Endothelial cell of umbilical vein (primary cell): ENCODE data around the gene KIF26A. TPM values are rescaled to one million over a fixed set of nuclear protein-coding genes. Genes with fewer than 3 reads are reported as not detected.

Source experiments
- BruUV-seq: library from RNA; stranded (reverse); fragments of 400-500 nt; replicated peaks from 2 replicates; lab custom pipeline; 2021; lab: Mats Ljungman, UMichigan
- CTCF ChIA-PET: fragments of 300-600, 350-600 bp; sonication (Branson Sonifier 250); formaldehyde crosslinking; loops from one replicate; lab custom pipeline; 2021; ENCODE audit warnings: antibody characterized with exemption, inconsistent platforms; lab: Charles Lee
- POLR2A ChIA-PET: fragments of 300-600, 350-600 bp; sonication (Branson Sonifier 250); formaldehyde crosslinking; loops from one replicate; lab custom pipeline; 2021; ENCODE audit warnings: antibody characterized with exemption, inconsistent platforms; lab: Charles Lee
- DNase-seq: peaks from one replicate; pipeline ENCODE4 v3.0.0-alpha.2; 2011; ENCODE audit warnings: low read depth, low spot score
- FAIRE-seq: peaks from 2 replicates; lab custom pipeline; 2011; peaks lifted over from hg19 to GRCh38; lab: Jason Lieb, UNC
- H2AFZ ChIP-seq: 2 replicates; pipeline ENCODE4 v1.6.0; 2012; ENCODE audit warnings: low read depth, low read length, control low read depth, inconsistent platforms
- H3K27ac ChIP-seq: 2 replicates; pipeline ENCODE4 v1.5.1; 2011; ENCODE audit warnings: low read depth, mild to moderate bottlenecking, control low read depth, low read length, moderate library complexity; ENCODE audit not compliant: insufficient read depth
- H3K27me3 ChIP-seq, 2 experiments: 2 replicates each; pipeline versions ENCODE4 v1.6.0 to v1.6.1; 2011; ENCODE audit warnings: low read length in 2 of 2, mixed read lengths in 1 of 2; ENCODE audit not compliant: control insufficient read depth in 2 of 2, insufficient read depth in 2 of 2
- H3K36me3 ChIP-seq, 2 experiments: 2 replicates in 1 of 2; 3 replicates in 1 of 2; pipeline ENCODE4 v1.5.1; 2011; ENCODE audit warnings: low read length in 2 of 2, mild to moderate bottlenecking in 1 of 2, moderate library complexity in 1 of 2; ENCODE audit not compliant: control insufficient read depth in 2 of 2, insufficient read depth in 2 of 2; ENCODE audit errors: extremely low read depth in 1 of 2
- H3K4me1 ChIP-seq: 3 replicates; pipeline ENCODE4 v1.5.1; 2011; ENCODE audit warnings: mild to moderate bottlenecking, low read length; ENCODE audit not compliant: control insufficient read depth, insufficient read depth; ENCODE audit errors: extremely low read depth
- H3K4me2 ChIP-seq: 2 replicates; pipeline ENCODE4 v1.6.1; 2011; ENCODE audit warnings: low read length, control low read depth, mixed read lengths; ENCODE audit not compliant: insufficient read depth
- H3K4me3 ChIP-seq, 3 experiments: fragments of 200-600 bp in 1 of 3; sonication (generic), shearing (Covaris generic) in 1 of 3; replicated peaks in 1 of 3; 2 replicates each; pipeline ENCODE4 v1.5.1; 2011 to 2016; ENCODE audit warnings: control low read depth in 3 of 3, low read length in 3 of 3, mild to moderate bottlenecking in 2 of 3, inconsistent platforms in 1 of 3, low read depth in 1 of 3, moderate library complexity in 1 of 3; ENCODE audit not compliant: insufficient read depth in 1 of 3
- H3K79me2 ChIP-seq: 2 replicates; pipeline ENCODE4 v1.6.0; 2012; ENCODE audit warnings: low read length, inconsistent platforms; ENCODE audit not compliant: control insufficient read depth, insufficient read depth
- H3K9ac ChIP-seq: replicated peaks from 2 replicates; pipeline ENCODE3; 2011; ENCODE audit warnings: low read length, control low read depth; ENCODE audit not compliant: insufficient read depth; ENCODE audit errors: extremely low read depth
- H3K9me1 ChIP-seq: replicated peaks from 3 replicates; pipeline ENCODE4 v1.6.0; 2011; ENCODE audit warnings: mild to moderate bottlenecking, low read length; ENCODE audit not compliant: control insufficient read depth, insufficient read depth; ENCODE audit errors: extremely low read depth
- H3K9me3 ChIP-seq: replicated peaks from 2 replicates; pipeline ENCODE4 v1.5.1; 2012; ENCODE audit warnings: low read length, inconsistent platforms; ENCODE audit not compliant: control insufficient read depth, insufficient read depth
- H4K20me1 ChIP-seq: replicated peaks from 2 replicates; pipeline ENCODE3; 2011; ENCODE audit warnings: mild to moderate bottlenecking, low read length; ENCODE audit not compliant: control insufficient read depth, insufficient read depth; ENCODE audit errors: extremely low read depth
- EZH2 ChIP-seq: IDR thresholded peaks from 2 replicates; pipeline ENCODE4 v1.6.1; 2012; ENCODE audit warnings: borderline replicate concordance, low read depth, mild to moderate bottlenecking, moderate library complexity, low read length, inconsistent platforms; ENCODE audit not compliant: severe bottlenecking
- FOS ChIP-seq: IDR thresholded peaks from 2 replicates; pipeline ENCODE4 v1.6.1; 2011; ENCODE audit warnings: mild to moderate bottlenecking, low read length, moderate library complexity, borderline replicate concordance; ENCODE audit not compliant: insufficient read depth
- GATA2 ChIP-seq: IDR thresholded peaks from 2 replicates; pipeline ENCODE4 v1.7.0; 2011; ENCODE audit warnings: low read depth, mild to moderate bottlenecking, moderate library complexity, mixed read lengths, low read length; ENCODE audit not compliant: insufficient read length, insufficient read depth
- JUN ChIP-seq: IDR thresholded peaks from 2 replicates; pipeline ENCODE4 v1.6.1; 2011; ENCODE audit warnings: borderline replicate concordance, low read depth; ENCODE audit not compliant: insufficient read length, insufficient read depth
- MAX ChIP-seq: IDR thresholded peaks from 2 replicates; pipeline ENCODE4 v1.6.1; 2011; ENCODE audit not compliant: insufficient read depth, insufficient read length
- MYC ChIP-seq: IDR thresholded peaks from one replicate; pipeline ENCODE4 v1.6.1; 2011; ENCODE audit warnings: mild to moderate bottlenecking, low read depth, low read length
- POLR2A ChIP-seq: IDR thresholded peaks from 2 replicates; pipeline ENCODE4 v1.6.1; 2012; ENCODE audit warnings: low read depth, mild to moderate bottlenecking, control low read depth, low read length
- POLR2AphosphoS5 ChIP-seq: IDR thresholded peaks from 2 replicates; pipeline ENCODE4 v1.6.1; 2012; ENCODE audit warnings: low read depth, mild to moderate bottlenecking, control low read depth, low read length, moderate library complexity; ENCODE audit not compliant: insufficient read depth
- dilution Hi-C: fragments of 300-500 bp; cut with MboI; formaldehyde crosslinking; loops from one replicate; pipeline ENCODE4 v1.15.0; 2019; ENCODE audit warnings: low sequenced_read_pairs; ENCODE audit not compliant: extremely low pct_ligation_motif_present
- intact Hi-C: fragments of 100-400 bp; cut with micrococcal nuclease; formaldehyde crosslinking; loops from one replicate; pipeline ENCODE4 v1.10.0; 2022
- polyA plus RNA-seq, 4 experiments: library from polyadenylated mRNA; depleted of rRNA in 3 of 4; stranded (reverse) in 3 of 4; unstranded in 1 of 4; fragments of >200 nt; gene quantifications; 2 replicates each; pipeline versions ENCODE4 v1.2.1 to v1.2.3, GENCODE V29; 2011 to 2012; ENCODE audit warnings: missing spikeins in 1 of 4
- total RNA-seq: library from RNA; stranded (reverse); gene quantifications from 2 replicates; pipeline ENCODE4 v1.2.3, GENCODE V29; 2021
- TF ChIP-seq, protein P1 (sequence below), 2 donors: IDR thresholded peaks; 1 replicate in 1 of 2; 2 replicates in 1 of 2; pipeline ENCODE4 v1.5.1; 2011; ENCODE audit warnings: low read length in 2 of 2, mild to moderate bottlenecking in 2 of 2, moderate library complexity in 2 of 2, control low read depth in 1 of 2, inconsistent platforms in 1 of 2, low read depth in 1 of 2; ENCODE audit not compliant: insufficient read depth in 1 of 2; ENCODE audit errors: extremely low read depth in 1 of 2

Gene KIF26A
- total and polyA plus RNA-seq, 2 donors (not counting 3 experiments of a cell fraction or from before 2014, with no cell fraction given): 3.6 to 10.7 TPM

DNA sequence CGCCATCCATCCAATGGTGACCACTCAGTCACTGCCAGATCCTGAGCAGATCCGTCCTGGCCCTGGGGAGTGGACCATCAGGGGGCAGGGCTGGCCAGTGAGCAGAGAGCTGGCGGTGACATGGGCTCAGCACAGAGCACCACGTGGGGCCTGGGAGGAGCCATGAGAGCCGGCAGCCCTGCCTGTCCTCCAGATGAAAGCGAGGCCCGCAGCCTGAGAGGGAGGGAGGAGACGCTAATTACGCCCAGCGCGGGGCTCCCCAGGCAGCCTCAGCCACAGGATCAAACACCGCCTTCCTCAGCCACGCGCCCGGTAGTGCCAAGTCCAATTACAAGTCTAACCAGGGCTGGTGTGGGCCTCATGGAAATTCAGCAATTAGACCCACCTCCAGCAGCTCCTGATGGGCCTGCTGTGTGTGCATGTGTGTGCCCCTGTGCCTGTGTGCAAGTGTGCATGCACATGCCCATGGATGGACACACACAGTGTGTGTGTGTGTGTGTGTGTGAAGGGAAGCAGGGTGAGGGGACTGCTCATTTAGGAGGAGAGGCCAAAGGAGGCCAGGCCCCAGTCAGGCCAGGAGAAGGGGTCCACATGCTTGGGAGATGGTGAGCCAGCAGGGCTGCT lies 68.0 kb downstream of the KIF26A start:
- POLR2A ChIA-PET: no interaction called here

More for the DNA sequence above, 68.0 kb downstream of the KIF26A start:
- DNase-seq: no peak
- FAIRE-seq: no peak
- no peaks in the 10 kb centered on the region for H3K79me2 ChIP-seq
- no peak overlapping the region for H2AFZ ChIP-seq
- no peaks in the 10 kb centered on the region for H3K9me3 ChIP-seq
- peaks cover 0 to 3% of the 10 kb centered on the region in 2 experiments for H3K27me3 ChIP-seq
- dilution Hi-C loops: no loop called here
- H3K4me1 ChIP-seq: no peaks in the 10 kb centered on the region
- no peaks in the 10 kb centered on the region for H3K36me3 ChIP-seq
- TF ChIP-seq MAX (no peak), MYC (no peak), EZH2 (no peak), JUN (no peak), POLR2A (no peak), POLR2AphosphoS5 (no peak), GATA2 (no peak), FOS (no peak)
- TF ChIP-seq, protein P1, sequence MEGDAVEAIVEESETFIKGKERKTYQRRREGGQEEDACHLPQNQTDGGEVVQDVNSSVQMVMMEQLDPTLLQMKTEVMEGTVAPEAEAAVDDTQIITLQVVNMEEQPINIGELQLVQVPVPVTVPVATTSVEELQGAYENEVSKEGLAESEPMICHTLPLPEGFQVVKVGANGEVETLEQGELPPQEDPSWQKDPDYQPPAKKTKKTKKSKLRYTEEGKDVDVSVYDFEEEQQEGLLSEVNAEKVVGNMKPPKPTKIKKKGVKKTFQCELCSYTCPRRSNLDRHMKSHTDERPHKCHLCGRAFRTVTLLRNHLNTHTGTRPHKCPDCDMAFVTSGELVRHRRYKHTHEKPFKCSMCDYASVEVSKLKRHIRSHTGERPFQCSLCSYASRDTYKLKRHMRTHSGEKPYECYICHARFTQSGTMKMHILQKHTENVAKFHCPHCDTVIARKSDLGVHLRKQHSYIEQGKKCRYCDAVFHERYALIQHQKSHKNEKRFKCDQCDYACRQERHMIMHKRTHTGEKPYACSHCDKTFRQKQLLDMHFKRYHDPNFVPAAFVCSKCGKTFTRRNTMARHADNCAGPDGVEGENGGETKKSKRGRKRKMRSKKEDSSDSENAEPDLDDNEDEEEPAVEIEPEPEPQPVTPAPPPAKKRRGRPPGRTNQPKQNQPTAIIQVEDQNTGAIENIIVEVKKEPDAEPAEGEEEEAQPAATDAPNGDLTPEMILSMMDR (IDR thresholded peaks at IDR 0.05; ENCODE audit: extremely low read depth in 1 of 2, insufficient read depth in 1 of 2, low read depth in 1 of 2, low read length in 2 of 2): no peak
- H3K4me2 ChIP-seq: no peak overlapping the region
- no peaks in the 10 kb centered on the region for H3K9me1 ChIP-seq
- CTCF ChIA-PET: interaction anchor here (1.4 kb wide), 1 partner anchor 69 kb away, joined by 3 read pairs; no protein-coding TSS in a partner anchor
- H3K4me3 ChIP-seq: no peak overlapping the region
- no TSS peak for BruUV-seq
- intact Hi-C loops: no loop called here
- H3K27ac ChIP-seq: no peak overlapping the region
- no peak overlapping the region for H3K9ac ChIP-seq
- H4K20me1 ChIP-seq: no peaks in the 10 kb centered on the region
